Muscle of back (tissue), 11 donors: ENCODE measurements around the gene COL18A1. TPM values are rescaled to one million over a fixed set of nuclear protein-coding genes. Genes with fewer than 3 reads are reported as not detected.
"Not testable (repeated sequence)": the region's sequence is repeated elsewhere in the genome, so short reads cannot be mapped to it uniquely, and the experiment has no call there.

Experiments
- DNase-seq, 3 donors: peaks; one replicate each; pipeline versions ENCODE4 v3.0.0 to v3.0.0-alpha.2; 2013
- polyA plus RNA-seq, 10 donors: library from polyadenylated mRNA; unstranded; fragments of 120-200 nt; gene quantifications; one replicate each; pipeline ENCODE4 v1.2.1, GENCODE V29; 2013; ENCODE audit not compliant: insufficient read length in 10 of 10

The COL18A1 gene
- polyA plus RNA-seq, 10 donors, result 53.7 to 116 (median 71.4) TPM

DNA sequence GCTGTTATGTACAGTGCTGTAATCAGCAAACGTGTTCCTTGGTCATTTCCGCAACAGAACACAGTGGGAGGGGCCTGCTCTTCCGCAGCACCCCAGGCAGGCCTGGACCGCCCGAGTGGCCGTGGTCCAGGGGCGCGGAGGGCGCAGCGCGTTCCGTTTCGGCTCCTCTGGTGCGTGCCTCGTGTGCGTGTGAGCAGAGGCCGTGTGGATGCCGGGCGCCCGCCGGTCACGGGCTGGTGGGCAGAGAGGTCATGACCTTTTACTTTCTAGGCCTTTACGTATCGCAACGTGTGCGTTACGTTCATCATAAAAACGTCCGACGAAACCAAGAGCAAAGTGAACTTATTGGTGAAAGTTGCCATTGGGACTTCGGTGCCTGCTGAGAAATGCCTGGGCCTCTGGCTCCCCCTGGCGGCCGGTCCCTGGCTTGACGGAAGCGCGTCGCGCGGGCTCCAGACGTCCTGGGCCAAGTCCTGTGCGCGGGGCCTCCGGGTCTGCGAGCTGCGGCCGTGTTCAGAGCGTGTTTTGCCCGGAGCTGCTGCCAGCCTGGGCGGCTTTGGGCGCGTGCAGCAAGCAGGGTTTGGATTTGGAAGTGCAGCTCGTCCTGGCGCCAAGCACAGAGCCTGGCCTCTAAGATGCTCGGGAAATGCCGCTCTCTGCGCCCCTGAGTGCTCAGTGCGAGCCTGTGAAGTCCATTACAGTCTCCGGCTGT is 34.4 kb downstream of the COL18A1 start:
- peak; percentile 76 to 95 (median 94) for DNase-seq

DNA sequence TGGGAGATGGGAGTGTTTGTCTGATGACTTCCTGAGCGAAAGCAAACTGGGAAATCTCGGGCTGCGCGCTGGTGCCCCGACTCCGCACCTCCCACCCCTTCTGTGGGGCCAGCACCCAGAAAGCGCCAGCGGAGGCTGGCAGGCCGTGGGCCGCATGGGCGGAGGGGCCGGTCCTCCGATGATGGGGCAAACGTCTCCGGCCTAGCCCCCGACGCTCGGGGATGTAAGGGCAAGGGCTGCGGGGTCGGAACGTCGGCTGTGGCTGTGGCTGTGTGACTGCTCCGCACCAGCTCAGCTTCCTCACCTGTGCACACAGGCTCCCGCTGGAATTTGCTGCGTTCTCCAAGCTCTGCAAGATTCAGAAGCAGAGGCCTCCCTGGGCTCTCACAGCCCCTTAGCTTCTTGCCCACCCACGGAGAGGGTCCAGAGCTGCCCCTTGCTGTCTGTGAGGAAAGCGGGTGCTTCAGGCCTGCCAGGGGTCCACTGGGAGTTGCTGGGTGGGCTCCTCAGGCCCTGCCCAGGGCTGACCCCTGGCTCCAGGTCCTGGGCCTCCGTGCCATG is 35.0 kb downstream of the COL18A1 start:
- no peak for DNase-seq

DNA sequence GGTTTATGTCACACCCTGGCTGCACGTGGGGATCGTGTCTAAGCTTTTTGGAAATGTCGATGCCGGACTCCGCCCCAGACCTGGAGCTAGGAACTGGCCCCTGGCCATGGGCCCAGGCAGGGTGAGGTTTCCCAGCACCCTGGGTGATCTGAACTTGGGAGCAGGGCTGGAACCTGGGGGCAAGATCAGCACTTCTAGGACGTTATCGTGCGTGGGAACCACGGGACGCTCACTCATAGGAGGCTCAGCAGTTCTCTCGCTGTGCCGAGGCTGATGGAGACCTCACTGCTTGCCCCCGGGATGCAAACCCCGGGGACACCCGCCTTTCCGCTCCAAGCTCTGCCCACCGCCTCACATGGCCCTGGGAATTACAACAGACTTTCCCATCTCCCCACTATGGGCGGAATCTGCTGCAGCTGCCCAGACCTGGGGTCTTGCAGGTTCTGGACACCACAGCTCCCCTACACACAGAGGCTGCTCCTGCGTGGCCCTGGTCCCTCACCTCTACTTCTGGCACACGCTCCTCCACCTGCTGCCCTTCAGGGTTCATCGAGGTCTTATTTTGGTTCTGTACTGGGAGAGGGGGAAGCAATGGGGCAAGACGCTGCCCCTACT is 35.9 kb downstream of the COL18A1 start:
- no peak for DNase-seq

GRCh38 chr21:45441431-45442255 is 36.7 kb downstream of the COL18A1 start:
- DNase-seq, result no peak

DNA sequence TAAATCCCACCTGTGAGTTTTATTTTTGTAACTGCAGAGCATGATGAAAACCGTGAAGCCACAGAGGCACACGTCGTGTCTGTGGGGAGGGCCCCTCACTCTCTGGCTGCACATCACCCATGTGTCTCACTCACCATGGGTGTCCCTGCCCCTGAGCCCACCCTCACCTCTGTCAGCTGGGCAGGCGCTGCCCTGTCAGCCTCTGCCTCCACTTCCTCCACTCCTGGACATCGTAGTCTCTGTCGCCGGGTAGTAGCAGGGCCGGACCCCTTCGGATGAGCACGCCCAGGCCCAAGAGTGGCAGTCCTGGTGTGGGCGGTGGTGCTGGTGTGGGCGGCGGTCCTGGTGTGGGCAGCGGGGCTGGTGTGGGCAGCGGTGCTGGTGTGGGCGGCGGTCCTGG is 37.3 kb downstream of the COL18A1 start:
- DNase-seq, result no peak

DNA sequence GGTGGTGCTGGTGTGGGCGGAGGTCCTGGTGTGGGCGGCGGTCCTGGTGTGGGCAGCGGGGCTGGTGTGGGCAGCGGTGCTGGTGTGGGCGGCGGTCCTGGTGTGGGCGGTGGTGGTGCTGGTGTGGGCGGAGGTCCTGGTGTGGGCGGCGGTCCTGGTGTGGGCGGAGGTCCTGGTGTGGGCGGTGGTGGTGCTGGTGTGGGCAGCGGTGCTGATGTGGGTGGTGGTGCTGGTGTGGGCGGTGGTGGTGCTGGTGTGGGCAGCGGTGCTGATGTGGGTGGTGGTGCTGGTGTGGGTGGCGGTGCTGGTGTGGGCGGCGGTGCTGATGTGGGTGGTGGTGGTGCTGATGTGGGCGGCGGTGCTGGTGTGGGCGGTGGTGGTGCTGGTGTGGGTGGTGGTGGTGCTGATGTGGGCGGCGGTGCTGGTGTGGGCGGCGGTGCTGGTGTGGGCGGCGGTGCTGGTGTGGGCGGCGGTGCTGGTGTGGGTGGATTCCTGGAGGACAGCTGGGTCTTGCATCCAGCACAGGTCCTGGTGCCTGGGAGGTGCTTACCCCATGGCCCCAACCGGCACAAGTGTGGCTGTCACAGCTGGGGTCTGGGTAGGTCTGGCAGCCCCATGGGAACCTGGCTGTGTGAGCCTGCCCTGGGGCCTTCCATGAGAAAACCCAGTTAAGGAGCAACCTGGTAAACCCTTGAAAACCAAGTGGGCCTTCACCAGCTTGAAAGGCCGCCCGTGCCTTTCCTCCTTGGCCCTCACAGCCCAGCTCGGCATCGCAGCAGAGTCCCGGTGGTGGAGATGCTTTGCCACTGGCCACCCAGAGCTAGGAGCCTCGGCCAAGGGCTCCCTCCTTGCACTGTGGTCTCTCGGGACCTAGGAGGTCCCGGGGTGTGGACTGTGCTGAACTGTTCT is 38.0 kb downstream of the COL18A1 start:
- DNase-seq, result not testable (repeated sequence)

DNA sequence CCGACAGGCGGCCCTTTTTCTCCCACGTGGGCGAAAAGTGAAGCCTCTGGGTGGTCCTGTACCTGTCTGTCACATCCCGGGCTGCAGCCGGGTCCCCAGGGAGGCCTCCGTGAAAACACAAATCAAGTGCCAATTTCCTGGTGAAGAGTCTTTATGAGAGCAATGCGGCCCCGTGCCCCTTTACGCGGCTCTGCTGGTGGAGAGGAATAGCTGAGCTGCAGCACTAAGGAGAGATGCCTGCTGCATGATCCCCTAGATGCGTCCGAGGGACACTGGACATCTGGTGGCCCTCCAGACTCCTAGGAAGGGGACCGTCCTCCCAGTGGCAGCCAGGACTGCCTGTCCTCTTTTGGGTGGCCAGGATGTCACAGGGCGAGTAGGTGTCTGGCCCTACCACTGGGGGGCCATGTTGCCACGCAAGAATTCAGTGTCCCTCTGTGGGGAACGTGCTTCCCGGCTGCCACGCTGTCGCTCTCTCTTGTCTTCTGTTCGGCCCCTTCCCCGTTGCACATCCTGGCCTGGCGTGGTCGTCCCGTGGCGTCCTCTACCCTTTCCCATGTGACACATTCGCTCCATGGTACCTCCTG is 38.7 kb downstream of the COL18A1 start:
- DNase-seq, result no peak

- no peak for DNase-seq
These were observed 39.4 kb downstream of the COL18A1 start for GRCh38 chr21:45444385-45444784.

- no peak for DNase-seq
These were observed 40.4 kb downstream of the COL18A1 start for GRCh38 chr21:45445369-45445768.

DNA sequence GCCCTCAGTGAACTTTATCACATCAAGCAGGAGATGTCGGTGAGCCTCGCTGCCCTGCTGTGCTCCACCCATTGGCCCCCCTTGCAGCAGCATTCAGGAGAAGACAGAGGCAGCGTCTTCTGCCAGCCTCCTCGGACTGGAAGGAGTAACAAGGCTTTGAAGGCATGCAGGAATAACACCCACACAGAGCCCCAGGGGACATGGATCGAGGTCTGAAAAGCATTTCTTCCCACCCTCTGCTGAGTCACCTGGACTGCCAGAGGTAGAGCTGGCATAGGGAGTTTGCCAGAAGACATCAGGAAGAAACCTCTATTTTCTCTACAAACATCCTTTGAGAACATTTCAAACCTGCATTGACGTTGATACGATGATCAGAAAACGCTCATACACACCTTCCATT is 42.9 kb downstream of the COL18A1 start:
- no peak for DNase-seq

- no peak for DNase-seq
These were observed 43.4 kb downstream of the COL18A1 start for GRCh38 chr21:45448283-45448809.

DNA sequence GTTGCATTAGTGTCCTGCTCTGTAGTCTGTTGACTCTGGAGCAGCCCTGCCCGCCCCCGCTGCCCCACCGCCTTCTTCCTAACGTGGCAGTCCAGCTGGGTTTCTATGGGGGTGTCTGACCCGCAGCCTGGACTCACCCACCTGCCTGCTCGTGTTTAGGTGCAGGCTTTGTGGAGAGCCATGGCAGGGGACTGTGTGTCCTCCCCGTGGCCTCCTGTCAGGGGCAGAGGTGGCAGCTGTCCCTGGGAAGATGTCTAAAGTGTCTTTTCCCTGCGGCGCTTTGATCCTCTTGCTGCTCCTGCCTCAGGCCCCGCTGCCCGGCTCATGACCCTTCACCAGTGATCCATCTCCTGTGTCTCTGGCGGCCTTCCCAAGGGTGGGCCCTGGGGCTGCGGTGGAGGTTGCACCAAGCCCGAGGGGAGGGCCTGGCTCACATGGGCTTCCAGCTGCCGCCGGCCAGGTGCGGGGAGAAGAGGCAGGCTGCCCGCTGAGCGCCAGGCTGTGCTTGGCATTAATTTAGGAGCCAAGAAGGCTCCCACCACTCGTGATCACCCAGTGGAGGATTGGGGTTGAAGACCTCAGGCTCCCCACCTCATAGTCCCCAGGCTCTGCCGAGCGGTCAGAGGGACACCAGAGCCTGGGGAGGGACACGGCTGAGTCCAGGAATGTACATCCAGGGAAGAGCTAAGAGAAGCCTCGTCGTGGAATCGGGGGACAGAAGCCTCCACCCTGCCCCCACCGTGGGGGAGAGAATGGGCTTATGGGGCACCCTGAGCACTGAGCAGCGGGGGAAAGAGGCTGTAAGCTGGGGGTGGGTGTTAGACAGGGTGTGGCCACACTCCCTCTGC is 44.1 kb downstream of the COL18A1 start:
- peak; percentile 49 to 60 (median 59) for DNase-seq

- DNase-seq, result no peak
These were observed 44.9 kb downstream of the COL18A1 start for GRCh38 chr21:45449658-45450422.

- DNase-seq, result no peak
These were observed 45.6 kb downstream of the COL18A1 start for GRCh38 chr21:45450423-45451090.

- no peak for DNase-seq
These were observed 46.3 kb downstream of the COL18A1 start for GRCh38 chr21:45451091-45451740.

GRCh38 chr21:45451771-45452182 is 46.8 kb downstream of the COL18A1 start:
- DNase-seq, result no peak

- DNase-seq, result no peak
These were observed 47.8 kb downstream of the COL18A1 start for GRCh38 chr21:45452696-45453307.
